Activated T-helper 17 cell treated with anti-CD3 and anti-CD28 coated beads, Interleukin-2, amount 50 U/mL, for 72 hours (primary cell): Measurements from ENCODE around the gene FAM199X. TPM values are rescaled to one million over a fixed set of nuclear protein-coding genes. Genes with fewer than 3 reads are reported as not detected.

Experiments
- ATAC-seq: fragments of 150-1000 bp; cut with Tn5 transposase; replicated peaks from 2 replicates; pipeline ENCODE4 v1.10.0; 2021; ENCODE audit warnings: mild to moderate bottlenecking, moderate library complexity
- H3K27ac Mint-ChIP-seq: one replicate; pipeline ENCODE4 v1.8.0; 2022; ENCODE audit warnings: mixed read lengths
- H3K27me3 Mint-ChIP-seq: one replicate; pipeline ENCODE4 v1.8.0; 2022; ENCODE audit warnings: mixed read lengths
- H3K36me3 Mint-ChIP-seq: one replicate; pipeline ENCODE4 v1.8.0; 2022; ENCODE audit warnings: low read depth, mild to moderate bottlenecking, mixed read lengths
- H3K4me1 Mint-ChIP-seq: one replicate; pipeline ENCODE4 v1.8.0; 2022; ENCODE audit warnings: mixed read lengths
- H3K4me3 Mint-ChIP-seq: one replicate; pipeline ENCODE4 v1.8.0; 2022; ENCODE audit warnings: mild to moderate bottlenecking, mixed read lengths
- H3K9me3 Mint-ChIP-seq: one replicate; pipeline ENCODE4 v1.8.0; 2022; ENCODE audit warnings: mixed read lengths
- total RNA-seq, 2 donors: library from RNA; stranded (reverse); gene quantifications; one replicate each; pipeline ENCODE4 v1.2.3, GENCODE V29; 2022

Gene FAM199X
- total RNA-seq: 1 to 10 TPM; 9.6 TPM

DNA sequence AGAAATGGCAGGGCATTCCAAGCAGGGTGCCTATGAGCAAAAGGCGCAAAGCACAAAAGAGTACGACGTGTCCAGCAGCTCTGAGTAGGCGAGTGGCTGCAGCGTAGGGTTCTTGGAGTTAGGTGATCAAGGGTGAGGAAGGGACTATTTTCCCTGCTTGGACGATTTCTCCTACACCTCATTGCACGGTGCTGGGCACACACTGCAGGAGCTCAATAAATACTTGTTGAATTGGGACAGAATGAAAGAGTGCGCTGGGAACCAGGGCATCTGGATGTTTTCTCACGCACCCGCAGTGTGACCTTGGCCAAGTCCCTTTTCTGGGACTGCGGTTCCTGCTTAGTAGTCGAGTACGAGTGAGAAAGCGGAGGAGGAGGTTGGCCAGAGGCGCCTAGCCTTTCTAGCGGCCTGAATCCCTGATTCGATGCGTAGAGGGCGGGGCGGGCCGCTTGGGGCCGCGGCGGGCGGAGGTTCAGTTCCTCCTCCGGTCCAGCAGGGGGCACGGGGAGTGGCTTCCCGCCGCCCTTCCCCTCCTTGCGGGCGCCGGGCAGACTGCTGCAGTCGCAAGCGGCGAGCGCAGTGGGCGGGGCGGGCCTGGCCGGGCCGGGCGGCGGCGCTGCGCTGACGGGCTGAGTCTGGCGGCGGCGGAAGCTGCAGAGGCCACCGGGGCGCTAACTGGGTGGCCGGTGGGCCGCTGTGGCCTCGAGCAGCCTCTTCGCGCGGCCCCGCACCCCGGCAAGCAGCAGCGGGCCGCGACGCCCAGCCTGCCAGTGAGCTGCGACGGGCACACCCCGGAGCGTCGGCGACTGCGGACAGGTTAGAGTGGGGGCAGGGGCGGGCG, at the start of gene FAM199X:
Gene FAM199X, plus strand, starts transcription at position 560 of the 841 bp plus-strand sequence. CDS start 333 bp downstream, outside the sequence.
- peak; percentile 96 for ATAC-seq
- H3K27ac Mint-ChIP-seq: peak within 1 kb of the TSS; percentile 79
- peak within 1 kb of the TSS; percentile 87 for H3K4me3 Mint-ChIP-seq
- no peaks in the 10 kb centered on the region for H3K9me3 Mint-ChIP-seq
- H3K4me1 Mint-ChIP-seq: peaks cover 16% of the 10 kb centered on the region
- no peaks in the 10 kb centered on the region for H3K27me3 Mint-ChIP-seq
- peaks cover 30% of the 10 kb centered on the region for H3K36me3 Mint-ChIP-seq

DNA sequence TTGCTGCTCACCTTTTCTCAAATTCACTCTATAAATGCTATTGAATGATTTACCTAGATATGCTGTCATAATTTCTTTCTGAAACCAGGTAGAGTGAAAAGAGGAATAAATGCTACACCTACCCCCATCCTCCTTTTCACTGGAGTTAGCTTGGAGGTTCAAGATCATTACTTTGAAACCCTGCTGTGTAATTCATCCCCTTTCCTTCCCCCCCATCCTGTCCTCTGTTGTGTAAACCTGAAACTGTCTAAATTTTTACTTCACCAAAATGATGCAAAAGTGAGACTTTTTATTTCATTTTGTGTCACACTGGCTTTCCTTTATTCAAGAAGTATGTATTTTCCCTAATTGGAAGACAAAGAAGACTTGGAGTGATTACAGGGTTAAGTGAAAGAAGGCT, 48.5 kb upstream of the FAM199X start:
- Mint-ChIP-seq H3K27ac (peak overlapping the region; percentile 31), H3K9me3 (no peaks in the 10 kb centered on the region), H3K4me1 (peaks cover 11% of the 10 kb centered on the region), H3K4me3 (peak overlapping the region; percentile 16), H3K36me3 (no peaks in the 10 kb centered on the region), H3K27me3 (no peaks in the 10 kb centered on the region)
- peak; percentile 72 for ATAC-seq

DNA sequence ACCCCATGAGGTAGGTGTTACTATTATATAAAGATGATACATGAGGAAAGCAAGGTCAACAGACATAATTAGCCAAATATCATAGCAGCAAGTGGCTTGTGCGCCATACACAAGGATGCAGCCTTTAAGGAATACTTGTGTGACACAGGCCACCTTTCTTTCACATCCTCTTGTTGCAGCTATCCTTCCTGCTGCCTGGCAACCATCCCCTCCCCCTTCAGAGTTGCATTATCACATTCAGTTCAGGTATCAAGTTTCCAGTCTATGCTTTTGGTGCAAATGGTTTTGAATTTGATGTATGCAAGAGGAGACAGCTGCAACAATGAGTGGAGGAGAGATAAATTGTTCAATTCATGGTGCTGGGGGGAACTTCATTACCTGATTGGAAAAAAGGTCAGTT, 47.5 kb upstream of the FAM199X start:
- ATAC-seq: no peak
- Mint-ChIP-seq H3K27me3 (no peaks in the 10 kb centered on the region), H3K9me3 (no peaks in the 10 kb centered on the region), H3K4me3 (no peak overlapping the region), H3K27ac (no peak overlapping the region), H3K4me1 (peaks cover 11% of the 10 kb centered on the region), H3K36me3 (no peaks in the 10 kb centered on the region)

DNA sequence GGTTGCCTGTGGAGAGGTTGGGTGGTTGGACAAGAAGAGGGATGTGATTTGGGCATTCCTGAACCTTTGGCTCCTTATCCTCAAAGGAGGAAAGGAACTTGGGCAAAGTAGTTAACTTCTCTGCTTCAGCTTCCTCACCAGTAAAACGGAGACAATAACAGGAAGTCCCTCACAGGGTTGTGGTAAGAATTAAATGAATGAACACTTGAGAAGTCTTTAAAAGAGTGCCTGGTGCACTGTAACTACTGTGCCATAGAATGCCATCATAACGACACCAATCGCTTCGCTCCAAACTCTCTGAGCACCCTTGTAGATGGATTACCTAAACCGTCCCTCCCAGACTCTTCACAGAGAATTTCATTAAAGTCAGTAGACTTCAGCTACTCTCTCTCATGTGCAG, 43.4 kb upstream of the FAM199X start:
- ATAC-seq: peak; percentile 89
- Mint-ChIP-seq H3K4me3 (peak overlapping the region; percentile 30), H3K27ac (peak overlapping the region; percentile 73), H3K9me3 (no peaks in the 10 kb centered on the region), H3K4me1 (peaks cover 6% of the 10 kb centered on the region), H3K36me3 (peaks cover 20% of the 10 kb centered on the region), H3K27me3 (no peaks in the 10 kb centered on the region)

DNA sequence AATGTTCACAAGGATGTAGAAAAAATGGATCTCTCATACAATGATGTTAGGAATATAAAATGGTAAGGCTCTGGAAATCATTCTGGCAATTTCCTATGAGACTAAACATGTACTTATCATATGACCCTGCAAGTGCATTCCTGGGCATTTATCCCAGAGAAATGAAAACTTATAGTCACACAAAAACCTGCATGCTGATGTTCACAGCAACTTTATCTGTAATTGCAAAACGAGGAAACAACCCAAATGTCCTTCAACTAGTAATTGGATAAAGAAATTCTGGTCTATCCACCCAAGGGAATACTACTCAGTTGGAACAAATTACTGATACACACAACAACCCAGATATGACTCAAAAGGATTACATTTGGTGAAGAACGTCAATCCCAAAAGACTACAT, 39.4 kb upstream of the FAM199X start:
- H3K4me1 Mint-ChIP-seq: no peaks in the 10 kb centered on the region
- H3K27me3 Mint-ChIP-seq: no peaks in the 10 kb centered on the region
- H3K36me3 Mint-ChIP-seq: peaks cover 53% of the 10 kb centered on the region
- ATAC-seq: no peak
- H3K27ac Mint-ChIP-seq: no peak overlapping the region
- H3K4me3 Mint-ChIP-seq: no peak overlapping the region
- no peaks in the 10 kb centered on the region for H3K9me3 Mint-ChIP-seq

DNA sequence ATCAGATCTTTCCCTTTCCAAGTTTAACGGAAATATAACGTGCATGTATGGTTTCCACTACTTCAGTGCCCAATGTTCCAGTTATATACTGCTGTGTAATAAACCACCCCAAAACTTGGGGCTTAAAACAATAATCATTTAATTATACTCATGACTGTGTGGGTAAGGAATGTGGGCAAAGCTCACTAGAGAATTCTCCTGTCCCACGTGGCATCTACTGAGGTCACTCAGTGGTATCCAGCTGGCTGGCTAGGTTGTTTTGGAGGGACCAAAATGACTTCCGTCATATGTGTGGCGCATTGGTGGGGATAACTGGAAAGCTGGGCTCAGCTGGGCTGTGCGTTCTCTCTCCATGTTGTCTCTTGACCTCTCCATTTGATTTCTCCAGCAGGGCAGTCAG, 35.4 kb upstream of the FAM199X start:
- Mint-ChIP-seq H3K4me3 (no peak overlapping the region), H3K4me1 (peaks cover 17% of the 10 kb centered on the region), H3K36me3 (peaks cover 46% of the 10 kb centered on the region), H3K27me3 (no peaks in the 10 kb centered on the region), H3K27ac (no peak overlapping the region), H3K9me3 (no peaks in the 10 kb centered on the region)
- no peak for ATAC-seq

GRCh38 chrX:104134583-104135261, 31.5 kb upstream of the FAM199X start:
- peak; percentile 67 for ATAC-seq
- Mint-ChIP-seq H3K9me3 (no peaks in the 10 kb centered on the region), H3K27me3 (no peaks in the 10 kb centered on the region), H3K36me3 (peaks cover 21% of the 10 kb centered on the region), H3K27ac (peak overlapping the region; percentile 20), H3K4me3 (peak overlapping the region; percentile 3), H3K4me1 (peaks cover 17% of the 10 kb centered on the region)

- H3K27ac Mint-ChIP-seq: no peak overlapping the region
Observed at GRCh38 chrX:104135677-104136076, 30.6 kb upstream of the FAM199X start.

GRCh38 chrX:104136241-104137019, 29.8 kb upstream of the FAM199X start:
- Mint-ChIP-seq H3K27ac (no peak overlapping the region), H3K27me3 (no peaks in the 10 kb centered on the region), H3K9me3 (no peaks in the 10 kb centered on the region), H3K4me3 (no peak overlapping the region), H3K36me3 (peaks cover 5% of the 10 kb centered on the region), H3K4me1 (peaks cover 17% of the 10 kb centered on the region)
- peak; percentile 67 for ATAC-seq

More at GRCh38 chrX:104135677-104136076, 30.6 kb upstream of the FAM199X start:
- Mint-ChIP-seq H3K4me3 (no peak overlapping the region), H3K9me3 (no peaks in the 10 kb centered on the region), H3K4me1 (peaks cover 17% of the 10 kb centered on the region), H3K36me3 (peaks cover 13% of the 10 kb centered on the region), H3K27me3 (no peaks in the 10 kb centered on the region)
- ATAC-seq: no peak

- Mint-ChIP-seq H3K4me1 (peaks cover 17% of the 10 kb centered on the region), H3K27me3 (no peaks in the 10 kb centered on the region), H3K4me3 (no peak overlapping the region), H3K27ac (no peak overlapping the region), H3K36me3 (no peaks in the 10 kb centered on the region), H3K9me3 (no peaks in the 10 kb centered on the region)
- ATAC-seq: peak; percentile 42
Observed at GRCh38 chrX:104137496-104137895, 28.8 kb upstream of the FAM199X start.

GRCh38 chrX:104141087-104141760, 25.0 kb upstream of the FAM199X start:
- Mint-ChIP-seq H3K9me3 (no peaks in the 10 kb centered on the region), H3K36me3 (peaks cover 6% of the 10 kb centered on the region), H3K27me3 (no peaks in the 10 kb centered on the region), H3K27ac (no peak overlapping the region), H3K4me3 (no peak overlapping the region), H3K4me1 (peaks cover 12% of the 10 kb centered on the region)
- no peak for ATAC-seq

GRCh38 chrX:104151037-104151436, 15.2 kb upstream of the FAM199X start:
- ATAC-seq: no peak
- H3K27ac Mint-ChIP-seq: peak overlapping the region; percentile 41
- H3K4me1 Mint-ChIP-seq: peaks cover 6% of the 10 kb centered on the region
- H3K4me3 Mint-ChIP-seq: no peak overlapping the region
- H3K9me3 Mint-ChIP-seq: no peaks in the 10 kb centered on the region
- H3K27me3 Mint-ChIP-seq: no peaks in the 10 kb centered on the region
- H3K36me3 Mint-ChIP-seq: peaks cover 6% of the 10 kb centered on the region

DNA sequence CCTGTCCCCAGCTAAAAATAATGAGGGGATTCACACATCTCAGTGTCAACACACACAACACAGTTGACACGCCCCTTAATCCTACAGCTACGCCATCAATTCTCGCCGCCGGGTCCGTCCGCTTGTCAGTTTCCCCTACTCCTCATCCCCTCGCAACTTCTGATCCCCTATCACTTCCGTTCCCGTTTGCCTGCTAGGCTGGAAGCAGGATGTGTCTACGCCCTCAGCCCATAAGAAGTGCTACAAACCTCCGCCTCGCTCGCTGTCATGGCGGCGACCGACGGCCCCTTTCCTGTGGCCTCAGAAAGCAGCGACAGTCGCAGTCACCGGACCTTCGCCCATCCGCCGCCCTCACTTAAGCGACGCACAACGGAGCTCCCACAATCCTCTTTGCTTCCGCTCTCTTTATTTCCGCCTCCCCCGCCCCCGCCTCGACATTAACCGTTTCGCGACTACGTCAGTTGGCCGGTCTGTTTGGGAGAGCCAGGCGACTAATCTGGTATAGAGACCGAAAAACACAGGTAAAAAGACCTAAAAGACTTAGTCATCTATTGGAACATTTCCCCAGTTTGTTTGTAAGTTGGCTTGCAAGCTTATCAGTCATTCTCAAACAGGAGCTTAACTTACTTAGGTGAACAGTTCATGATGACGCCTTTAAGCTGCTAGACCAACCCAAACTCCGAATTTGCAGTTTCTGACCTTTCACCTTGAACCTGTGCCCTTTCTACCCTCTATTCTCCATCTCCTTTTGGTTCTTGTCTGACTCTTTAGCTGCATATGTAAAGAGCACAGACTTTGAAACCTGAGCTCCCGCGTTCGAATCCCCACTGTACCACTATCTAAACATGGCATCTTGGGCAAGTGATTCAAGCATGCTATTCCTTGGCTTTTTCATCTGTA, 9.4 kb upstream of the FAM199X start, which contains the start of gene SLC25A53:
Gene SLC25A53, minus strand, starts transcription at position 380 of the 900 bp plus-strand sequence. CDS start 51,752 bp downstream, outside the sequence.
- Mint-ChIP-seq H3K36me3 (peaks cover 18% of the 10 kb centered on the region), H3K9me3 (no peaks in the 10 kb centered on the region), H3K4me1 (no peaks in the 10 kb centered on the region), H3K4me3 (peak within 1 kb of the TSS; percentile 89), H3K27me3 (no peaks in the 10 kb centered on the region), H3K27ac (peak within 1 kb of the TSS; percentile 98)
- peak; percentile 95 for ATAC-seq
